GM12875 (cell line): Measurements from ENCODE around the gene PLA2G5.

Experiments used
- H3K4me3 ChIP-seq: one replicate; pipeline ENCODE4 v1.5.1; 2011; ENCODE audit warnings: low read depth, low read length, control low read depth
- CTCF ChIP-seq: IDR thresholded peaks from 2 replicates; pipeline ENCODE4 v1.5.1; 2011; ENCODE audit warnings: low read depth, mild to moderate bottlenecking, control low read depth, inconsistent platforms, low read length, moderate library complexity, borderline replicate concordance; ENCODE audit not compliant: insufficient read depth

PLA2G5 gene

GRCh38 chr1:20115479-20115878 is 45.5 kb downstream of the PLA2G5 start:
- no peak for TF ChIP-seq CTCF
- no peak overlapping the region for H3K4me3 ChIP-seq

GRCh38 chr1:20115916-20116315 is 45.9 kb downstream of the PLA2G5 start:
- no peak overlapping the region for H3K4me3 ChIP-seq
- no peak for TF ChIP-seq CTCF

GRCh38 chr1:20117236-20117635 is 47.2 kb downstream of the PLA2G5 start:
- H3K4me3 ChIP-seq = no peak overlapping the region
- no peak for TF ChIP-seq CTCF

- no peak within 1 kb of the TSS for H3K4me3 ChIP-seq
- TF ChIP-seq CTCF = no peak
Measured at GRCh38 chr1:20119347-20119746, 49.4 kb downstream of the PLA2G5 start, which contains the start of gene PLA2G2D. Gene PLA2G2D, minus strand, starts transcription at chr1:20119536. Its CDS starts 38 bp downstream, at chr1:20119498.

- TF ChIP-seq CTCF = no peak
- H3K4me3 ChIP-seq = no peak overlapping the region
Measured at GRCh38 chr1:20120796-20121195, 50.8 kb downstream of the PLA2G5 start.

GRCh38 chr1:20123722-20124455 is 53.9 kb downstream of the PLA2G5 start:
- TF ChIP-seq CTCF = no peak
- no peak overlapping the region for H3K4me3 ChIP-seq

GRCh38 chr1:20124456-20125057 is 54.6 kb downstream of the PLA2G5 start:
- no peak for TF ChIP-seq CTCF
- H3K4me3 ChIP-seq = no peak overlapping the region
